ENCODE measurements around the gene SHC4.

Gene SHC4

GRCh38 chr15:48814286-48814685 lies 149.4 kb downstream of the SHC4 start:
- peaks cover 12% of the 10 kb centered on the region for H3K4me1 Mint-ChIP-seq
- H3K9me3 Mint-ChIP-seq = no peaks in the 10 kb centered on the region
- TF ChIP-seq CTCF (IDR thresholded peaks at IDR 0.05; ENCODE audit: unreplicated experiment in 3 of 3) = no peak
- no peaks in the 10 kb centered on the region for H3K36me3 Mint-ChIP-seq (ENCODE audit: low read depth)
- no peak overlapping the region for H3K4me3 Mint-ChIP-seq
- H3K27ac Mint-ChIP-seq = no peak overlapping the region
- H3K27me3 Mint-ChIP-seq (ENCODE audit: low read depth) = peaks cover 5% of the 10 kb centered on the region

DNA sequence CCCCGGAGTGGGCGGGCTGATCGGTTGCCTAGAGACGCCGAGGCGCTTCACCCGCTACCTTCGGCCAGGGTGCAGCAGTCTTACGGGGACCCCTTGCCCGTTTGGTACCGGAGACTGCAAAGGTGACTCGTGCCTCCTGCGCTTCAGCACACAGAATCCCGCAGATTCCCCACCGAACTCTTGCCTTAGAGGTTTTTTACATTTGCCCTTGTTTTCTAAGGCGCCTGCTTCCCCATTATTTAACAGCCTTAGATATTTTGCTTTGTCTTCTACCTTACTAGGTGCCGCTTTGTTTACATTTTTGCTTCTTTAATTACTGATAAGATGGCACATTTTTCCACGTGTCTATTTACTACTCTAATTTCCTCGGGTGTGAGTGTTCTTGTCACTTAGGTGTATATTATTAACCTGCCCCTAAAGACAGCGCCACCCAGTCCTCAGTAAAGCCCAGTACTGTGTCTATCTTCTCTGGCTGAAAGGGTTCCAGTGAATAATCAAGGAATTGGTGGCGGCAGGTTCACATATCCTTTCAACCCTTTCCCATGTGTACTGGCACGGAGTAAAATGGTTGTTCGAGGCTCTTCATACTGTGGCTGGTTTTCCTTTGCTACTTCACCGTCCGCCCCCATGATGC lies 152.3 kb downstream of the SHC4 start:
- Mint-ChIP-seq H3K4me3 (peak overlapping the region; percentile 86 to 94 (median 90)), H3K27me3 (ENCODE audit: low read depth) (peaks cover 5% of the 10 kb centered on the region), H3K9me3 (no peaks in the 10 kb centered on the region), H3K4me1 (peaks cover 19% of the 10 kb centered on the region), H3K27ac (peak overlapping the region; percentile 16 to 55 (median 55)), H3K36me3 (ENCODE audit: low read depth) (no peaks in the 10 kb centered on the region)
- TF ChIP-seq CTCF (IDR thresholded peaks at IDR 0.05; ENCODE audit: unreplicated experiment in 3 of 3) = no peak

DNA sequence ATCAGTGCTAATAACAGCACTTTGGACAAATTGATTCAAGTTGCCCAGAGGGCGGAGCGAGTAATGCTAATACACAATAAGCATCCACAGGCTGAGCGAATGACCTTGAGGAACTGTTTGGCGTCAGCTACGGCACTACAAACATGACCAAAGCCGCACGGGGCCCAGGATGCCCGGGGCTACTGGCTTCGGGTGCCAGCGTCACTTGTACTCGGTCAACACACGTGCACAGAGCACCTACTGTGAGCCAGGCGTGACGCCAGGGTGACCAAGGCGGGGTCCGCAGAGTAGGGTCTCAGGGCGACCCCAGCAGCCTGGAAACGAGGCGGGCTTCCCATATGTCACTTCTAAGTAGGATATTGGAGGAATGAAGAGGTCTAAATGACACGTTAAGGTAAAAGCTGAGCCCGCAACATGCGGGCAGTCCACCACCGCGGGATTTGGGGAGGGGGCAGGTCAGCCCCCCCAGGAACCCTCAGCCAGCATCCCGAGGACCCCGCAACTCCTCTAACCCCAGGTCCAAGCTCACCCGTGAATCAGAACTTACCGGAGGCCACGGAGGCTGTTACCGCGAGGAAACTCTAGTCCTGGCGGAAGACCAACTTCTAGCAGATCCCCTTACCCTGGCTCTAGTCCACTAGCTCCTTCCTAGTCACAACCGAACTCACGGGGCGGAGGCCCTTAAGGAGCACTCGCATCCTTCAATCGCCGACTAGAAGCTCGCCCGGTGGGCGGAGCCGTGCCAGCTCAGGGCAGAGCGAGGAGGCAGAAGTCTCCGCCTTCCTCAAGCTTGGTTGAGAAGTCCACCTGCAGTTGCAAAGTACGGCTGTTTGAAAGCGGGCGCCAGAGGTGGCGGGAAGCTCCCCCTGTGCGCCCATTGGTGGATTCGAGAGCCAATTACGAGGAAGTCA lies 153.1 kb downstream of the SHC4 start, which contains the start of gene CEP152:
CEP152 (minus strand) TSS at position 656 of the 911 bp plus-strand sequence. CDS start 5,420 bp downstream, outside the sequence.
- H3K27ac Mint-ChIP-seq = peak within 1 kb of the TSS; percentile 55 to 66 (median 63)

GRCh38 chr15:48806151-48806550 lies 157.6 kb downstream of the SHC4 start:
- H3K4me3 Mint-ChIP-seq = peak overlapping the region in 2 of 3 experiments; percentile 36 to 53
- H3K27me3 Mint-ChIP-seq (ENCODE audit: low read depth) = no peaks in the 10 kb centered on the region
- peak overlapping the region; percentile 11 to 44 (median 24) for H3K27ac Mint-ChIP-seq
- peaks cover 27% of the 10 kb centered on the region for H3K4me1 Mint-ChIP-seq
- TF ChIP-seq CTCF (IDR thresholded peaks at IDR 0.05; ENCODE audit: unreplicated experiment in 3 of 3) = no peak
- H3K36me3 Mint-ChIP-seq (ENCODE audit: low read depth) = no peaks in the 10 kb centered on the region
- H3K9me3 Mint-ChIP-seq = no peaks in the 10 kb centered on the region

More for the DNA sequence above, 153.1 kb downstream of the SHC4 start, which contains the start of gene CEP152:
- H3K4me3 Mint-ChIP-seq = peak within 1 kb of the TSS; percentile 86 to 94 (median 90)
- no peaks in the 10 kb centered on the region for H3K36me3 Mint-ChIP-seq (ENCODE audit: low read depth)
- peaks cover 27% of the 10 kb centered on the region for H3K4me1 Mint-ChIP-seq
- peaks cover 5% of the 10 kb centered on the region for H3K27me3 Mint-ChIP-seq (ENCODE audit: low read depth)
- no peaks in the 10 kb centered on the region for H3K9me3 Mint-ChIP-seq
- TF ChIP-seq CTCF (IDR thresholded peaks at IDR 0.05; ENCODE audit: unreplicated experiment in 3 of 3) = no peak

DNA sequence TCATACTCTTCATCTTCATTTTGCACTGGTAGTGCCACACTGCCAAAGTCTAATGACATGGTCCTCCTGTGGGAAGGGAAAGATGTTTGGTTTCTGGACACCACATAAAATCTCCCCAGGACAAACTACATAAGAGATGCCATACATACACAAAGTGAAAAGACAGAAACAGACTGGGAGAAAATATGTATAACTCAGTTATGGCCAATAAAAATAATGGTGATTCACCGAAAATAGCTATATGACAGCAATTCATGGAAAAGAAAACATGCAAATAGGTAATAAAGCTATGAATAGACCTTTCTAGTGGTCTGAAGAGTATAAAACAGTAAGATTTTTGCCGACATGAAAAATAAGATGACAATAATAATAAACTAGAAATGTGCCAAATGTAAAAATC lies 158.1 kb downstream of the SHC4 start:
- TF ChIP-seq CTCF (IDR thresholded peaks at IDR 0.05; ENCODE audit: unreplicated experiment in 3 of 3) = no peak
- Mint-ChIP-seq H3K27me3 (ENCODE audit: low read depth) (no peaks in the 10 kb centered on the region), H3K4me3 (no peak overlapping the region), H3K36me3 (ENCODE audit: low read depth) (no peaks in the 10 kb centered on the region), H3K9me3 (no peaks in the 10 kb centered on the region), H3K4me1 (peaks cover 31% of the 10 kb centered on the region), H3K27ac (peak overlapping the region in 2 of 3 experiments; percentile 24 to 89)

All from nephron (organoid).